Measurements from ENCODE around the gene ADIPOR2.

ADIPOR2 gene

GRCh38 chr12:1799051-1799881 lies 108.4 kb downstream of the ADIPOR2 start:
- H3K9me3 ChIP-seq = no peaks in the 10 kb centered on the region
- H3K27me3 ChIP-seq = no peaks in the 10 kb centered on the region
- intact Hi-C loops (cut with DNase I; ENCODE audit: low total_unique reads) = loop anchor here (2.0 to 10.0 kb wide), 2 partner anchors 236 to 476 kb away; no protein-coding TSS in a partner anchor
- H3K36me3 ChIP-seq = no peaks in the 10 kb centered on the region
- peaks cover 0 to 23% (median 19%) of the 10 kb centered on the region in 4 donors for H3K4me1 ChIP-seq
- DNase-seq = peak in 1 of 2 donors; percentile 62
- TF ChIP-seq, protein P1, sequence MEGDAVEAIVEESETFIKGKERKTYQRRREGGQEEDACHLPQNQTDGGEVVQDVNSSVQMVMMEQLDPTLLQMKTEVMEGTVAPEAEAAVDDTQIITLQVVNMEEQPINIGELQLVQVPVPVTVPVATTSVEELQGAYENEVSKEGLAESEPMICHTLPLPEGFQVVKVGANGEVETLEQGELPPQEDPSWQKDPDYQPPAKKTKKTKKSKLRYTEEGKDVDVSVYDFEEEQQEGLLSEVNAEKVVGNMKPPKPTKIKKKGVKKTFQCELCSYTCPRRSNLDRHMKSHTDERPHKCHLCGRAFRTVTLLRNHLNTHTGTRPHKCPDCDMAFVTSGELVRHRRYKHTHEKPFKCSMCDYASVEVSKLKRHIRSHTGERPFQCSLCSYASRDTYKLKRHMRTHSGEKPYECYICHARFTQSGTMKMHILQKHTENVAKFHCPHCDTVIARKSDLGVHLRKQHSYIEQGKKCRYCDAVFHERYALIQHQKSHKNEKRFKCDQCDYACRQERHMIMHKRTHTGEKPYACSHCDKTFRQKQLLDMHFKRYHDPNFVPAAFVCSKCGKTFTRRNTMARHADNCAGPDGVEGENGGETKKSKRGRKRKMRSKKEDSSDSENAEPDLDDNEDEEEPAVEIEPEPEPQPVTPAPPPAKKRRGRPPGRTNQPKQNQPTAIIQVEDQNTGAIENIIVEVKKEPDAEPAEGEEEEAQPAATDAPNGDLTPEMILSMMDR (IDR thresholded peaks at IDR 0.05) = no peak
- H3K27ac ChIP-seq = no peak overlapping the region
- H3K4me3 ChIP-seq = no peak overlapping the region

GRCh38 chr12:1799882-1800400 lies 109.1 kb downstream of the ADIPOR2 start:
- H3K4me3 ChIP-seq = no peak overlapping the region
- H3K27me3 ChIP-seq = no peaks in the 10 kb centered on the region
- H3K4me1 ChIP-seq = peaks cover 0 to 22% (median 18%) of the 10 kb centered on the region in 4 donors
- no peak overlapping the region for H3K27ac ChIP-seq
- H3K9me3 ChIP-seq = no peaks in the 10 kb centered on the region
- intact Hi-C loops (cut with DNase I; ENCODE audit: low total_unique reads) = loop anchor here (2.0 to 10.0 kb wide), 3 partner anchors 235 to 785 kb away; no protein-coding TSS in a partner anchor
- no peaks in the 10 kb centered on the region for H3K36me3 ChIP-seq
- peak in 1 of 2 donors; percentile 63 for DNase-seq
- TF ChIP-seq, protein P1 (IDR thresholded peaks at IDR 0.05) = no peak

DNA sequence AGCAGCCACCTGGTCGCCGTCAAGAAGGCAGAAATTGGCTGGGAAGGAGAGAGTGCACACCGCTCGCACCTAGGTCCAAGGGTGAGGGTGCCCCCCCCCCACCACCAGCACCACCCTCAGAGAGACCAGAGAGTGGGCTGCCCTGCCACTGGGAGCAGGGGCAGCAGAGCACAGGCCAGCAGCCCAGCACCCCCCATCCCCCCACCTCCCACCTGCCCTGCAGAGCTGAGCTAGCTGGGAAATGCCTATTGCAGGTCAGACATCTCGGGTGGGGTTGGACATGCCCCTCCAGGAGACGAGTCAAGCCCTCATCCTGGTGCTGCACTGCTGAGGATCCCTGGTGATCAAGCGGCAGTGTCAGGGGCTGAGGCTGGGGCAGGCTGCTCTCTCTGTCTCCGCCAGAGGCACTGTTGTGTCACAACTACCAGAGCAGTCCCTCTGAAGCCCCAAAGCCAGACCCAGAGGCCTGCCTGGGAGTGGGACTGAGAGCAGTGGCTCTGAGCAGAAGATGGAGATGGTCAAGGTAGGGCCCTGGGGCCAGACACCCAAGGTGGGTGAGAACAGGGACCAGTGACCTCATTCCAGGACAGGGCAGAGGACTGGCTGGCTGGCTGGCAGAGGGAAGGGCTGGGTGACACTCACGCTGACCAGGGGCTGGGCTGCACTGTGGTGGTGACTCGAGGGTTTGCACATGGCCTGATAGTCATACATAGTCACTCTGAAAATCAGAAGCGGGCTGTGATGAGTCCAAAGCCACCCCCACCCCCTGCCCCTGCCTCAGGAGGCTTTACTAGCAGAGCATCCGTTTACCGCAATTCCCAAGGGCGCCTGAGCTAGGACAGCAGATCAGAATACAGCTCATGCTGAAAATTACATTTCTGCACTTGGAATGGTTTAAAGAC lies 109.8 kb downstream of the ADIPOR2 start:
- DNase-seq = peak in 1 of 2 donors; percentile 78
- intact Hi-C loops (cut with DNase I; ENCODE audit: low total_unique reads) = loop anchor here (10.0 kb wide), 1 partner anchor 784 kb away; no protein-coding TSS in a partner anchor
- no peak overlapping the region for H3K27ac ChIP-seq

GRCh38 chr12:1801303-1801975 lies 110.6 kb downstream of the ADIPOR2 start:
- Histone ChIP-seq H3K4me3 (no peak overlapping the region), H3K36me3 (no peaks in the 10 kb centered on the region), H3K9me3 (no peaks in the 10 kb centered on the region), H3K27ac (no peak overlapping the region), H3K4me1 (peaks cover 0 to 12% (median 7%) of the 10 kb centered on the region in 4 donors), H3K27me3 (no peaks in the 10 kb centered on the region)
- peak in 1 of 2 donors; percentile 58 for DNase-seq
- TF ChIP-seq, protein P1 (IDR thresholded peaks at IDR 0.05) = no peak
- intact Hi-C loops (cut with DNase I; ENCODE audit: low total_unique reads) = loop anchor here (10.0 kb wide), 1 partner anchor 783 kb away; no protein-coding TSS in a partner anchor

More for the DNA sequence above, 109.8 kb downstream of the ADIPOR2 start:
- TF ChIP-seq, protein P1 (IDR thresholded peaks at IDR 0.05) = no peak
- Histone ChIP-seq H3K36me3 (no peaks in the 10 kb centered on the region), H3K9me3 (no peaks in the 10 kb centered on the region), H3K4me1 (peaks cover 0 to 15% (median 12%) of the 10 kb centered on the region in 4 donors), H3K4me3 (no peak overlapping the region), H3K27me3 (no peaks in the 10 kb centered on the region)

GRCh38 chr12:1803736-1804135 lies 112.9 kb downstream of the ADIPOR2 start:
- peaks cover 0 to 5% (median 0%) of the 10 kb centered on the region in 4 donors for H3K4me1 ChIP-seq
- no peak overlapping the region for H3K27ac ChIP-seq
- no peaks in the 10 kb centered on the region for H3K9me3 ChIP-seq
- no peak overlapping the region for H3K4me3 ChIP-seq
- H3K27me3 ChIP-seq = no peaks in the 10 kb centered on the region
- H3K36me3 ChIP-seq = no peaks in the 10 kb centered on the region
- DNase-seq = no peak
- intact Hi-C loops (cut with DNase I; ENCODE audit: low total_unique reads) = loop anchor here (10.0 kb wide), 1 partner anchor 781 kb away; no protein-coding TSS in a partner anchor
- TF ChIP-seq, protein P1 (IDR thresholded peaks at IDR 0.05) = no peak
